Measurements from ENCODE around the gene C10orf67. TPM values are rescaled to one million over a fixed set of nuclear protein-coding genes. Genes with fewer than 3 reads are reported as not detected.
"Not testable (repeated sequence)": the region's sequence is repeated elsewhere in the genome, so short reads cannot be mapped to it uniquely, and the experiment has no call there.

The C10orf67 gene
- total RNA-seq, 3 donors from 2014 or later = 0.29 TPM; not detected in 2

DNA sequence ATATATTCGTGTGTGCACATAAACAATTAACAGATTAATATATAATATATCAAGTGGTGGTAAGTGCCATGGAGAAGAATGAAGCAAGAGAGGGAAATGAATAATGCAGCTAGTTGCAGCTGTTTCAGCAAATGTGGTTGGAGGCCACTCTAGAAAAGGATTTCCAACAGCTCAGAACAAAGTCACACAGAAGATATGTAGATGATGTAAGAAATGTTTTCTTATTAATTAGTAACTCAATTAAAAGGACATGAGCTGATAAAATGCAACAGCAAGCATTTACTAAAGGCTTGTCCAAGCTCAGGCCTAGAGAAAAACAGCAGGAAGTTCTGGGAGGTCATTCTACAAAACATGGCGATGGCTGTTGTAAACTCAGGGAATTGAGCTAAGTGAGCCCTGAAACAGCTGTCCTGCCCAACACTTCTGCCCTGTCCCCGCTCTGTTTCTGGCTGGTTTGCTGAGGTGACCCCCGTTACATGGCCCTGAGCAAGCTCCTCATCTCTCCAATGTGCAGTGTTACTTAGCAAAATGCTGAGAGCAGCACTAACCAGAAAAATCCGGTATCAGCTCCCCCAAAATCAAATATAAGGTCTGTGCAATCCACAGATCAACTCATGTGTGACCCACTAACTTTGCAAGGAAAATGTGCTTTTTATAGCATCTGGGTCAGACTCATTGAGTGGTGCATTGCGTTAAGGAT is 23.4 kb upstream of the C10orf67 start:
- H3K9me3 ChIP-seq = no peaks in the 10 kb centered on the region
- intact Hi-C loops (cut with DNase I; ENCODE audit: low total_unique reads) = no loop called here
- no peaks in the 10 kb centered on the region for H3K27me3 ChIP-seq
- TF ChIP-seq, protein P1, sequence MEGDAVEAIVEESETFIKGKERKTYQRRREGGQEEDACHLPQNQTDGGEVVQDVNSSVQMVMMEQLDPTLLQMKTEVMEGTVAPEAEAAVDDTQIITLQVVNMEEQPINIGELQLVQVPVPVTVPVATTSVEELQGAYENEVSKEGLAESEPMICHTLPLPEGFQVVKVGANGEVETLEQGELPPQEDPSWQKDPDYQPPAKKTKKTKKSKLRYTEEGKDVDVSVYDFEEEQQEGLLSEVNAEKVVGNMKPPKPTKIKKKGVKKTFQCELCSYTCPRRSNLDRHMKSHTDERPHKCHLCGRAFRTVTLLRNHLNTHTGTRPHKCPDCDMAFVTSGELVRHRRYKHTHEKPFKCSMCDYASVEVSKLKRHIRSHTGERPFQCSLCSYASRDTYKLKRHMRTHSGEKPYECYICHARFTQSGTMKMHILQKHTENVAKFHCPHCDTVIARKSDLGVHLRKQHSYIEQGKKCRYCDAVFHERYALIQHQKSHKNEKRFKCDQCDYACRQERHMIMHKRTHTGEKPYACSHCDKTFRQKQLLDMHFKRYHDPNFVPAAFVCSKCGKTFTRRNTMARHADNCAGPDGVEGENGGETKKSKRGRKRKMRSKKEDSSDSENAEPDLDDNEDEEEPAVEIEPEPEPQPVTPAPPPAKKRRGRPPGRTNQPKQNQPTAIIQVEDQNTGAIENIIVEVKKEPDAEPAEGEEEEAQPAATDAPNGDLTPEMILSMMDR (IDR thresholded peaks at IDR 0.05) = no peak
- TF ChIP-seq POLR2AphosphoS5 (IDR thresholded peaks at IDR 0.05) (no peak), POLR2A (IDR thresholded peaks at IDR 0.05) (no peak)
- DNase-seq (ENCODE audit: low spot score in 2 of 2) = no peak
- no peak overlapping the region for H3K27ac ChIP-seq
- H3K4me1 ChIP-seq = no peaks in the 10 kb centered on the region
- H3K4me3 ChIP-seq = no peak overlapping the region
- H3K36me3 ChIP-seq = no peaks in the 10 kb centered on the region

DNA sequence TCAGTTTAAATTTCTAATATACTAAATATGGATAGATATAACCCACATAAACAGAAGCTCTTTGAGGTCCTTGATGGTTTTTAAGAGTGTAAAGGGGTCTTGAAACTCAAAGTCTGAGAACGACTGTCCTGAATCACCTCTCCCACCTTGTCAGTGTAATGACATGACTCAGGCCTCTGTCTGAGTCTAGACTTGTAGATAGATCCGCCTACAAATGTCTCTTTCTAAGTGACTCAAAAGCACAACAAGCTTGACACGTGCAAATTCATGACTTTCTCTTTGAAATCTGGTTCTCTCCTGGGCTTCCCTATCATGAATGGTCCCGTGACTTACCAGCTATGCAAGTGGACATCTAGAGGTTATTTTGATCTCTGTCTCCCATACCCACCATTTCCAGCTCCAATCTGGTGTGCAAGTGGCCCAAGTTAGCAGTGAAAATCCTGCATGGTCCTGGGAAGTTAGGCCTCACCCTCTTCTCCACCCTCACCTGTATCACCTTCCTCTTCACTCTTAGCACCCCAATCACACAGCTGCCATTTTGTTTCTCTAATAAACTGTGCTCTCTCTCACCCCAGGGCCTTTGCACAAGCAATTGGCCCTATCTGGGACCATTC is 20.9 kb upstream of the C10orf67 start:
- H3K4me1 ChIP-seq; H3K27ac ChIP-seq; H3K9me3 ChIP-seq; H3K4me3 ChIP-seq; H3K27me3 ChIP-seq; intact Hi-C loops (cut with DNase I; ENCODE audit: low total_unique reads); H3K36me3 ChIP-seq; DNase-seq (ENCODE audit: low spot score in 2 of 2): not testable (repeated sequence)

DNA sequence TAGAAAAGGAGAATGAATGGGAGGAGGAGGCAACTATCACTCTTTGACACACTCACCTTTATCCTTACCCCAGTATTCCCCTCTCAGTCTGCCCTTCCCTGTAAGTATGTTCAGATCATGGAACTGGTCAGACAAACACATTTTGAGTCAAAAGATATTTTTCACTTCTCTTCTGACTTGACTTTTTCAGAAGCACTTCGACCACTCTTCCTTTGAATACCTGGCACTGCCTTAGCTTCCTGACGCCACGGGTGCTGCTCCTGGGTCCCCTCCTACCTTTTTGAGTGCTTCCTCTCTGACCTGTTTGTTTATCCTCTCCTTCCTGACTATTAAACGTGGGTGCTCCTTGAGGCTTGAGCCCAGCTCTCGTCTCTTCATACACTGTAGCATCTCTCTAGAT is 19.8 kb upstream of the C10orf67 start:
- no peaks in the 10 kb centered on the region for H3K4me1 ChIP-seq
- no peaks in the 10 kb centered on the region for H3K9me3 ChIP-seq
- TF ChIP-seq, protein P1 (IDR thresholded peaks at IDR 0.05) = no peak
- TF ChIP-seq POLR2A (IDR thresholded peaks at IDR 0.05) = no peak
- no peak for TF ChIP-seq POLR2AphosphoS5 (IDR thresholded peaks at IDR 0.05)
- intact Hi-C loops (cut with DNase I; ENCODE audit: low total_unique reads) = no loop called here
- H3K36me3 ChIP-seq = no peaks in the 10 kb centered on the region
- no peaks in the 10 kb centered on the region for H3K27me3 ChIP-seq
- no peak overlapping the region for H3K4me3 ChIP-seq
- no peak for DNase-seq (ENCODE audit: low spot score in 2 of 2)
- H3K27ac ChIP-seq = no peak overlapping the region

DNA sequence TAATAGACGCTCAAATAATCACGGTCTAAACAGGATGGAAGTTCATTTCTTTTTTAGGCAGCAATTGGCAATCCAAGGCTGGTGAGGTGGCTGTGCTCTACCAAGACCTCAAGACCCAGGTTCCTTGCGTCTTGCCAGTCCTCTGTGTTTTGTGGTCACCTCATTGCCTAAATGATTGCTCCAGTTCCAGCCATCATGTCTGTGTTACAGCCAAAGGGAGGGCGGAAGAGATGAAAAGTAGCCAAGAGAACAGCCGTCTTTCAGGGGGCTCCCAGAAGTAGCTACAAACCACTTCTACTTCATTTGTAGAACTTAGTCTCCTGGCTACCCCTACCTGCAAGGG is 19.2 kb upstream of the C10orf67 start:
- no peaks in the 10 kb centered on the region for H3K4me1 ChIP-seq
- intact Hi-C loops (cut with DNase I; ENCODE audit: low total_unique reads) = no loop called here
- no peak overlapping the region for H3K27ac ChIP-seq
- H3K27me3 ChIP-seq = no peaks in the 10 kb centered on the region
- no peak overlapping the region for H3K4me3 ChIP-seq
- no peaks in the 10 kb centered on the region for H3K36me3 ChIP-seq
- no peaks in the 10 kb centered on the region for H3K9me3 ChIP-seq
- no peak for TF ChIP-seq POLR2AphosphoS5 (IDR thresholded peaks at IDR 0.05)
- TF ChIP-seq POLR2A (IDR thresholded peaks at IDR 0.05) = no peak
- TF ChIP-seq, protein P1 (IDR thresholded peaks at IDR 0.05) = no peak
- DNase-seq (ENCODE audit: low spot score in 2 of 2) = no peak

DNA sequence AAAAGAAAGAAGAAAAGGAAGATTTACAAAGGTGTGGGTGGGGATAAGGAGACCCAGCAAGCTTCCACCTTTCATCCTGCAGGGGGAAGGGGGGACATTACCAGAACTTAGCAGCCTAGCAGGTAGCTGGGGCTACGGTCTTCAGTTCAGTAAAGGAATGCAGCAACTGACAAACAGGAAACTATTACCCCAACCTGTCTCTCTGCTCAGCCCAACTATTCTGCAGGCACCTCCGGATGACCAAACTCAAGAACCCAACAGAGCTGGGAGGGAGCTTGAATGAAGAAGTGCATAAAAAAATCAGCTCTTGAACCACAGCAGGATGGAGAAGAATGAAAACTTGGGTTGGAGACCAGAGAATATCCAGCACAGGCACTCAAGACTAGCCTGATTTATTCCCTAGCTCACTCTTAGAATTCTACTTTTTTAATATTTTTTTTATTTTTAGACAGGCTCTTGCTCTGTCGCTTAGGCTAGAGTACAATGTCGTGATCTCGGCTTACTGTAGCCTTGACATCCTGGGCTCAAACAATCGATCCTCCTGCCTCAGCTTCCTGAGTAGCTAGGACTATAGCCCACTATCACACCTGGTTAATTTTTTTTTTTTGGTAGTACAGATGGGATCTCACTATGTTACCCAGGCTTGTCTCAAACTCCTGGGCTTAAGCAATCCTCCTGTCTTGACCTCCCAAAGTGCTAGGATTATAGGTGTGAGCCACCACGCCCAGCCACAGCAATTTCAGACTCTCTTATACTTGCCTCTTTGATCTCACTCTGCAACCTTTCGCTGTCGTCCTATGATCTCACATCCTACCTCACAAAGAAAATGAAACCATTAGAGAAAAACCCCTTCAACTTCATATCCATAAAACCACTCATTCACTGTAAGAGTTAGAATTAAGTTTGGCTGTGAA is 18.5 kb upstream of the C10orf67 start:
- Histone ChIP-seq H3K4me1 (no peaks in the 10 kb centered on the region), H3K9me3 (no peaks in the 10 kb centered on the region), H3K36me3 (no peaks in the 10 kb centered on the region), H3K4me3 (no peak overlapping the region), H3K27ac (no peak overlapping the region), H3K27me3 (no peaks in the 10 kb centered on the region)
- no peak for DNase-seq (ENCODE audit: low spot score in 2 of 2)
- intact Hi-C loops (cut with DNase I; ENCODE audit: low total_unique reads) = no loop called here
- TF ChIP-seq POLR2AphosphoS5 (IDR thresholded peaks at IDR 0.05) = no peak
